Left forelimb (tissue), 1 donor: ENCODE results near the gene PSTPIP2.
"Not testable (repeated sequence)": the region's sequence is repeated elsewhere in the genome, so short reads cannot be mapped to it uniquely, and the experiment has no call there.

ENCODE experiments used
- DNase-seq: peaks from one replicate; pipeline ENCODE4 v3.0.0-alpha.2; 2018; ENCODE audit warnings: low spot score

PSTPIP2 gene

GRCh38 chr18:46070232-46070631, 1.8 kb downstream of the PSTPIP2 start:
- DNase-seq: no peak

DNA sequence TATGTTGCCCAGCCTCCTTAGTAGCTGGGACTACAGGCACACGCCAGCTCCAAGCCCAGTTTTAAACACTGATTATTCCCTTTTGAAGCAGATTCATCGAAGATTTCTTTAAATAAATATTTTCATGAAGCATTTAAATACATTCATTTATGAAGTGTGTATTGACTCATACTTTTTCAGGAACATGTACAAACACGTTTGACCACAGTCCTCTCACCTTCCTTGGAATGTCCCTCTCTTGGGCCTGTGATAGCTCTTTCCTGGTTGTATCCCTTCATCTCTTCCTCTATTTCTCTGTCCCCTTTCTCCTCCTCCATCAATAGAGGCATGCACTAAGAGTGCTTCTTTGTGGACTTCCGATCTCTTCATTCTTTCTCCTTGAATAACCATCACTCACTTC, 2.5 kb downstream of the PSTPIP2 start:
- DNase-seq: no peak

DNA sequence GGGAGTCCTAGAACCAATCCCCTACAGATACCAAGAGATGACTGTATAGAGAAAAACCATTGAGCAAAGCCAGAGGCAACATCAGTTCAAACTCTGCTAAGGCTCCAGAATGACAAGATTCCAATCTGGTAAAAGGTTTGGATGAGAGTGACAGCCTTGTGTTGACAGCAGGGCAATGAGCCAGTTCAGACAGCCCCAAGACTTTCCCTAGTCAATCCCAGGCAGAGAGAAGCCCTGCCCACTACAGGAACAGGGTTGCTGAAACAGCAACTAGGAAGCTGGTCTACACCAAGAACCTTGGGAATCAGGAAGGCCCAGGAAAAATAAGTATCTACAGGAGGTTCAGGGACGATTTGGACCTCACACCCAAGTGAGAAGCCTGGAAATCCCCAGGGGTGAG, 3.3 kb downstream of the PSTPIP2 start:
- DNase-seq: no peak

DNA sequence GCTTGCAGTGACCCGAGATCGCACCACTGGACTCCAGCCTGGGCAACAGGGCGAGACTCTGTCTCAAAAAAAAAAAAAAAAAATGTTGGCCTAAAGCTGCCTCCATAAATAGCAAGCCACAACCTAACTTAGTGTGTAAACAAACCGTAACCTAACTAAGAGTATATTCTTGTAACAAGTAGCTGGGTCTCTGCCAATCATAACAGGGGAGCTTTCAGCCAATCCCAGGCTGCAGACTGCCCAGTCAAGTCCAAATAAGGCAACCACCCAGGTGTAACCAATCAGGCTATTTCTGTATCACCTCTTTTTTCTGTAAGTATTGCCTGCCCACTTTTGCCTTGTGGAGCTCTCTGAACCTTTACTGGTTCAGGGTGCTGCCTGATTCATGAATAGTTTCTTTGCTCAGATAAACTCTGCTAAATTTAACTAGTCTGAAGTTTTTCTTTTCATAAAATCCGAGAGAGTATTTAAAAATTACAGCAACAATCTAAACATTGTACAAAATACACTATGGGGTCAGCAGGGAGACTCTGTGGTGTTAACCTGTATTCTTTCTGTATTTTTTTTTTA, 4.5 kb downstream of the PSTPIP2 start:
- DNase-seq: no peak

GRCh38 chr18:46062781-46063180, 9.3 kb downstream of the PSTPIP2 start:
- no peak for DNase-seq

GRCh38 chr18:46061796-46062195, 10.3 kb downstream of the PSTPIP2 start:
- no peak for DNase-seq

GRCh38 chr18:46061387-46061786, 10.7 kb downstream of the PSTPIP2 start:
- DNase-seq: no peak

- DNase-seq: no peak
These were observed 11.7 kb downstream of the PSTPIP2 start for GRCh38 chr18:46060359-46060841.

GRCh38 chr18:46055838-46056230, 16.2 kb downstream of the PSTPIP2 start:
- no peak for DNase-seq

DNA sequence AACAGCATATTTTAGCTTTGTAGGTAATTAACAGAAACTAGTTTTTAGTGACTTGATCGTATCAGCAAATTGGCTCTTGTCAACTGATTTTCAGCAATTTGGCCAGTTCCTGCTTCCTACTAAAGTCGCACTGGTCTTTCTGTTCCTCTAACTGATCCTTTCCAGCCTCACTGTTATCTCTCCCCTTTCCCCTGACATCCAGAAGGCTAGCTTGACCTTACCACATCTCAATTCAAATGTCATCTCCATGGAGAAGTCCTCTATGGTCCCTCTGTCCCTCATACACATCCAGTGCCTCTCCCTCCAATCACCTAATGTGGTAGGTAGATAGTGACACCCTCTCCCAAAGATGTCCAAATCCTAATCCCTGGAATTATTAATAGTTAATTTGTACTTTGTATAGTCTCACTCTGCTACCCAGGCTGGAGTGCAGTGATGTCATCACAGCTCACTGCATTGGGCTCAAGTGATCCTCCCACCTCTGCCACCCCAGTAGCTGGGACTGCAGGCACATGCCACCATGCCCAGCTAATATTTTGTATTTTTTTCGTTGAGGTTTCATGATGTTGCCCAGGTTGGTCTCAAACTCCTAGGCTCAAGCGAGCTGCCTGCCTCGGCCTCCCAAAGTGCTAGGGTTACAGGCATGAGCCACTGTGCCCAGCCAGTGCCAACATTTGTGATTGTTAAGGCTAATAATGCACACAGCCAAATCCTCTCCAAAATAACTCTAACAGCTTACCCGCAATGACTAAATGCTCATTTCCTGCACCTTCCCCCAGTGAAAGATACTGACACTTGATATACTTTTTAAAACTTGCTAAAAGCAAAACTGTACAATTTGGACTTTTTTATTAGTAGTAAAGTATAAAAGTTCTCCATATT, 16.9 kb downstream of the PSTPIP2 start:
- DNase-seq: no peak

DNA sequence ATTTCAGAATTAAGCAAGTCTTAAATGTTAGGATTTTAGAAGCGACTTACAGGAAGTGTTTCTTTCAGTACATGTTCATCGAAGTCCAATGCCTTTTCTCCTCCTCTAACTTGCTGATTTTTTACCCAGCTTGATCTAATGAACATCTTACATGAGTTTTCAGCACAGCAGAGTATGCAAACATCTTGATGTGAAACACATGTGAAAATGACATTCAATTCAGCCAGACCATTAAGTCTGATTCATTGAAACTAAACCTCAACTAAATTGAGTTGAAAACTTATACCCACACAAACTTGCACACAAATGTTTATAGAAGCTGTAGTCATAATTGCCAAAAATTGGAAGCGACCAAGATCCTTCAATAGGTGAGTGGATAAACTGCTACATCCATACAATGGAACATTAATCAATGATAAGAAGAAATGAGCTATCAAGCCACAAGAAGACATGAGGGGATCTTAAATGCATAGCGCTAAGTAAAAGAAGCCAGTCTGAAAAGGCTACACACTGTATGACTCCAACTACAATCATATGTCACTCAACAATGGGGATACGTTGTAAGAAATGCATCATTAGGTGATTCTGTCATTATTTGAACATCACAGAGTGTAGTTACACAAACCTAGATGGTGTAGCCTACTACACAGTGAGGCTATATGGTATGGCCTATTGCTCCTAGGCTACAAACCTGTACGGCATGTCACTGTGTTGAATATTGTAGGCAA, 18.5 kb downstream of the PSTPIP2 start:
- no peak for DNase-seq

- no peak for DNase-seq
These were observed 20.2 kb downstream of the PSTPIP2 start for GRCh38 chr18:46051731-46052461.

DNA sequence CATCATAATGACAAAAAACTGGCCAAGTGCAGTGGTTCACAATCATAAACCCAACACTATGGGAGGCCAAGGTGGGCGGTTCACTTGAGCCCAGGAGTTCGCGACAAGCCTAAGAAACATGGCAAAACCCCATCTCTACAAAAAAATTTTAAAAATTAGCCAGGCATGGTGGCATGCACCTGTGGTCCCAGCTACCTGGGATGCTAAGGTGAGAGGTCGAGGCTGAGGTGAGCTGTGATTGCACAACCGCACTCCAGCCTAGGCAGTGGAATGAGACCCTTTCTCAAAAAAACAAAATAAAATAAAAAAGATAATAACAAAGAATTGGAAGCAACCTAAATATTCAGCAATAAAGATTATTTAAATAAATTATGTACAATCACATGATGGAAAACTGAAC, 21.8 kb downstream of the PSTPIP2 start:
- DNase-seq: no peak

GRCh38 chr18:46048641-46049040, 23.4 kb downstream of the PSTPIP2 start:
- no peak for DNase-seq

DNA sequence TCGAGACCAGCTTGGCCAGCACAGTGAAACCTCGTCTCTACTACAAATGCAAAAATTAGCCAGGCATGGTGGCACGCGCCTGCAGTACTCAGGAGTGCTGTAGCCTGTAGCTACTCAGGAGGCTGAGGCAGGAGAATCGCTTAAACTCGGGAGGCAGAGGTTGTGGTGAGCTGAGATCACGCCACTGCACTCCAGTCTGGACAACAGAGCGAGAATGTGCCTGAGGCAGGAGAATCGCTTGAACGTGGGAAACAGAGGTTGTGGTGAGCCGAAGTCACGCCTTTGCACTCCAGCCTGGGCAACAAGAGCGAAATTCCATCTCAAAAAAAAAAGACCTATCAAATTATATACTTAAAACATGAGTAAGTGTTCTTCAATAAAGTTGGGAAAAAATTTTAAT, 24.7 kb downstream of the PSTPIP2 start:
- not testable (repeated sequence) for DNase-seq

GRCh38 chr18:46046688-46047087, 25.4 kb downstream of the PSTPIP2 start:
- DNase-seq: no peak

GRCh38 chr18:46046126-46046525, 25.9 kb downstream of the PSTPIP2 start:
- DNase-seq: no peak

DNA sequence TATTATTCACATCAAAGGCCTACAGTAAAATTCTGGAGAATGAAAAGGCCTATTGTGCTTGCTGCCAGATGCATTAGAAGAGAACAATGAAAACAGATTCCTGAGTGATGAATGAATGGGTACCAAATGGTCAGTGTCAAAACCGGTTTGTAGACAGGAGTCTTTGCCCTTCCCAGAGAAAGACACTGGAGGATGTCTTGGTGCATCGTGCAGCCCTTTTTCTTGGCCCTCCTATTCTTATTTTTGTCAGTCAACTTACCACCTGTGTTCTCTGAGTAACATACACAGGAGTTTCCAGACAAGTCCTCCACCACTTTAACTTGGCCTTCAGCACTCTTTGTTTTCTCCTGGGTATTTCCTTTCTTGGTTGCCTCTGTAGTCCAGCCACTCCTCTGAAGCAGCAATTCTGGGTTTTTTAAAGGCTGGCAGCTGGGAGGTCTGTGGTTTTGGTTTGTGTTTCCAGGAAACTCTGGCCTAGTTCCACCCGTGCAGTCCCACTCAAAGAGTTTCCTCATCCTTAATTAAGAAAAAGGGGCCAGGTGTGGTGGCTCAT, 29.4 kb downstream of the PSTPIP2 start:
- DNase-seq: no peak

DNA sequence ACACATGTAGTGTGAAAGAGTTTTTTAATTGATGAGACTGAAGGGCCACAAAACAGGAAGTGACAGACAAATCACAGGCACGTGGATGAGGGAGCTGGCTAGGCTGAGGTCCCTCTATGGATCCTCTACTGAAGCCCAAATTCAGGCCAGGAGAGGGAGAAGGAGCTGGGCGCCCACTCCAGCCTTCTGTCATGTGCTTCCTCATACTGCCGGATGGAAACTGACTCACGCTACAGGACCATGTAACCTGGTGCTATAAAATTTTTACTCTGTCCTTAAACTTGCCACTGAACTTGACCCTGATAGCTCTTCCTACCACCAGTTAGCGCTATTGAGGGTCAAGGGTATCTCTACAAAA, 31.3 kb downstream of the PSTPIP2 start:
- DNase-seq: no peak

DNA sequence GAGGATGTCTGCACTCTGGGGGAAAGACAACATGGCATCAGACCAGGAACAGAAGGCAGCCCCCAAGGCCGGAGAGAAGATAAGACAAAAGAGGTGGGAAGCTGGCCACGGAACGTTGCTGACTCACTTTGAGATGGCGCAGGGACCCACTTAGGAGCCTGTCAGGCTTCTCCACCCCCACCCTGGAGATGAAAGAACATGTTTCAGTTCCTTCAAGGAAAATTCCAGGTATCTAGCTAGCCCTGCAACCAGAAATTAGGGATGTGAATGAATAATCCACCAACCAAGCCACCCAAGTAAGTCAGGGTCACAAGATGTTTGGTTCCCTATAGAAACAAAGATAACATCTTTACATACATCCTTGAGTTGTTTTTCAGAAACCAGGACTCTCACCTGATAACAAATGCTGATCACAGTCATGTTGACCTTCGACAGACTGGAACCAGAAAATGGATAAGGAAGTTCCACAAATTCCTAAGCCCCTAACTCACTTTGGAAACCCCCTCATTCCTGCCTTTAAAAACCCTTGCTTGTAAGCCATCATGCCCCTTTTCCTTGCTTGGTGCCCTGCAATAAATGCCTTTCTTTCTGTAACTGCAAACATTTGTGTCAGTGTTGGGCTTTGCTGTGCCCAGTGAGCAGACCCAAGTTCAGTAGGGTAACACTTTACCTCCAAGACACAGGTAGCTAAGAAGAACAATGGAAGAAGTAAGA, 31.9 kb downstream of the PSTPIP2 start:
- DNase-seq: no peak
